GM12892 (cell line): ENCODE results near the gene MED12L.

Experiments
- POLR2A ChIP-seq: IDR thresholded peaks from 2 replicates; pipeline ENCODE4 v1.6.1; 2011; ENCODE audit warnings: low read depth, low read length, control low read depth
- POLR2AphosphoS5 ChIP-seq: IDR thresholded peaks from 2 replicates; pipeline ENCODE4 v1.6.1; 2011; ENCODE audit warnings: low read depth, low read length, control low read depth
- TAF1 ChIP-seq: IDR thresholded peaks from 2 replicates; pipeline ENCODE4 v1.6.1; 2011; ENCODE audit warnings: low read depth, mild to moderate bottlenecking, control low read depth, low read length, borderline replicate concordance

- no peak for TF ChIP-seq POLR2AphosphoS5
- TF ChIP-seq POLR2A = no peak
- no peak for TF ChIP-seq TAF1
These were observed 71.3 kb downstream of the MED12L start for GRCh38 chr3:151156618-151157216.
